Camera-type eye (tissue), 1 donor: Measurements from ENCODE around the gene ZDHHC5. TPM values are rescaled to one million over a fixed set of nuclear protein-coding genes. Genes with fewer than 3 reads are reported as not detected.

Source experiments
- total RNA-seq: library from RNA; depleted of rRNA; stranded (reverse); fragments of >200 nt; gene quantifications from one replicate; pipeline ENCODE4 v1.2.3, GENCODE V29; 2014

ZDHHC5 gene
- total RNA-seq, result 49.8 TPM

DNA sequence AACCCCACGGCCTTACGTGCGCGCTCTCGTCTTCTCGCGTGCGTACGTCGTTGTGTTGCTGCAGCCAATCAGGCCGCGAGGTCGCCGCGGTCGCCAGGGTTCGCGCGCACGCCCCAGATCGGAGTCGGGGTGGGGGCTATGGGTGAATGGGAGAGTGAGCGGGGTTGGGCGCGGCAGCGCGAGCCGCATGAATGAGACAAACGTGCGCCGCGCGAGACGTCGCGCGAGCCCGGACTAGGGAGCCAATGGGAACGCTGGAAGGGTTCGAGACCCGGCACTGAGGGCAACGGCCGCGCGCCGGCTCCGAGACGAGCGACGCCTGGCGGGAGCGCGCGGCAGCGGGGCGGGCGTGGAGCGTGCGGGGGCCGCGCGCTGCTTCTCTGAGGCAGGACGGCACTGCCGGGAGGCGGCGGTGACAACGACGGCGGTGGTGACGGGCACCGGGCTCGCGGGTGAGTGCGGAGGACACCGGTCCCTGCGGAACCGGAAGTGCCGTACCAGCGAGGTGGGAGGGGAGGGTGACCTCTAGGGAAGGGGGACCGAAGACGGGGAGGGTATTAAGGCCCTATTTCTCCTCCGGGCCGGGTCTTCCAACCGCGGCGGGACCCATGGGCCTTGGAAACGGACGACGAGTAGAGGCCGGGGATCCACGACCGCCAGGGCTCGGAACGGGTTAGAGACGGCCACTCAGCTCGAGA is at the start of gene ZDHHC5:
Gene ZDHHC5 (plus strand): TSS at position 379 of the 698 bp plus-strand sequence. CDS start 4,977 bp downstream, outside the sequence.

GRCh38 chr11:57649826-57650738 is 17.8 kb upstream of the ZDHHC5 start, which contains the start of gene YPEL4:
TSS of gene YPEL4 (minus strand) at chr11:57649912. CDS start at chr11:57647107, 2,805 bp downstream.

GRCh38 chr11:57657194-57658022 is 10.5 kb upstream of the ZDHHC5 start, which contains the start of gene CLP1:
TSS of gene CLP1 (plus strand) at chr11:57657762. CDS start at chr11:57659477, 1,715 bp downstream.

DNA sequence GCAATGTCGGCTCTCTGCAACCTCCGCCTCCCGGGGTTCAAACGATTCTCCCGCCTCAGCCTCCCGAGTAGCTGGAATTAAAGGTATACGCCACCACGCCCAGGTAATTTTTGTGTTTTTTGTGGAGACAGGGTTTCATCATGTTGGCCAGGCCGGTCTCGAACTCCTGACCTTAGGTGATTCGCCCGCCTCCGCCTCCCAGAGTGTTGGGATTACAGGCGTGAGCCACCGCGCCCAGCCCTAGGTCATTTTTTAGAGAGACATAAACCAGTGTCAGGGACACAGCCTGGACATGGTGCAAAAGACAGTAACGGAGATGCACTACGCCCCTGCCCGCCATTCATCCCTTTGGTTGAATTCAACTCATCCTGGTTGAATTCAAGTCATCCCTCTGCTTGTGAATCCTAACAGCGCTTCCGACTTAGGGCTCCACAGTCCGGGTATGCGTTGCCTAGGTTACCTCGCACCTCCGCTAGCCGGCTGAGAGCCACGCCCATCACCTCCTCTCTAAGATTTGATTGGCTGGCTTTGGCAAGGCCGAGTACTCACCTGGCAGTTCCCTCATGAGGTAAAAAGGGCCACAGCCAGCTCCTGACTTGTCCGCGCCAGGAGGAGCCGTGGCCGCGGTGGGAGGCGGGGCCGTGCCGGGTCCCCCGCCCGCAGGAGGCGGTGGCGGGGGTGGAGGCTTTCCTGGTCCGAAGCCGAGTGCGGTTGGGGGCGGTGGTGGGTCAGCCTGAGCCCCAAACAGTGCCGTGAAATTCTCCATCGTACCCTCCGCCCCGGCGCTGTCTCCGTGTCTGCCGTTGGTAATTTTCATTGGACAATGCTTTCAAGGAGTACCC is 43.7 kb downstream of the ZDHHC5 start, which contains the start of gene MED19:
Gene MED19 (minus strand): TSS at position 802 of the 842 bp plus-strand sequence. CDS start 36 bp downstream, at position 766.

GRCh38 chr11:57712256-57713150 is 44.6 kb downstream of the ZDHHC5 start, which contains the start of gene TMX2:
TSS of gene TMX2 (plus strand) at chr11:57712593. CDS start at chr11:57712619, 26 bp downstream.

GRCh38 chr11:57741132-57742086 is 73.5 kb downstream of the ZDHHC5 start, which contains the start of gene SELENOH:
TSS of gene SELENOH (plus strand) at chr11:57741491. CDS start at chr11:57741596, 105 bp downstream.

Other genes with a start within 250 kb of the ZDHHC5 start
- gene SLC43A3, start 241.0 kb upstream of the ZDHHC5 start, total RNA-seq, result 19.0 TPM
- gene RTN4RL2, start 207.6 kb upstream of the ZDHHC5 start, total RNA-seq, result 0.93 TPM
- gene SLC43A1, start 152.4 kb upstream of the ZDHHC5 start, total RNA-seq, result 11.8 TPM
- 18.0 TPM for gene TIMM10, start 137.4 kb upstream of the ZDHHC5 start, total RNA-seq
- 0.88 TPM for gene SMTNL1, start 130.5 kb upstream of the ZDHHC5 start, total RNA-seq
- gene UBE2L6, start 100.4 kb upstream of the ZDHHC5 start, total RNA-seq, result 23.0 TPM
- 31.2 TPM for gene SERPING1, start 70.4 kb upstream of the ZDHHC5 start, total RNA-seq
- 3.5 TPM for gene YPEL4, start 18.2 kb upstream of the ZDHHC5 start, total RNA-seq
- 13.9 TPM for gene CLP1, start 10.4 kb upstream of the ZDHHC5 start, total RNA-seq
- gene MED19, start 44.1 kb downstream of the ZDHHC5 start, total RNA-seq, result 18.5 TPM
- 60.7 TPM for gene TMX2, start 44.5 kb downstream of the ZDHHC5 start, total RNA-seq
- gene SELENOH, start 73.4 kb downstream of the ZDHHC5 start, total RNA-seq, result 76.9 TPM
- not detected for gene BTBD18, start 83.7 kb downstream of the ZDHHC5 start, total RNA-seq
- 190 TPM for gene CTNND1, start 93.7 kb downstream of the ZDHHC5 start, total RNA-seq